Chondrocyte (in vitro differentiated cells): ENCODE data around the gene USH2A. TPM values are rescaled to one million over a fixed set of nuclear protein-coding genes. Genes with fewer than 3 reads are reported as not detected.

Experiments
- DNase-seq: peaks from one replicate; pipeline ENCODE4 v3.0.0; 2021; ENCODE audit warnings: mixed read lengths, low spot score
- H3K27ac Mint-ChIP-seq: one replicate; pipeline ENCODE4 v1.8.0; 2021; ENCODE audit warnings: mild to moderate bottlenecking, moderate library complexity, mixed read lengths; ENCODE audit not compliant: unreplicated experiment
- H3K27me3 Mint-ChIP-seq: 2 replicates; pipeline ENCODE4 v1.8.0; 2021; ENCODE audit warnings: low read depth, mixed read lengths
- H3K36me3 Mint-ChIP-seq: 2 replicates; pipeline ENCODE4 v1.8.0; 2021; ENCODE audit warnings: low read depth, mixed read lengths
- H3K4me1 Mint-ChIP-seq: 2 replicates; pipeline ENCODE4 v1.8.0; 2021; ENCODE audit warnings: low read depth, mild to moderate bottlenecking, mixed read lengths
- H3K4me3 Mint-ChIP-seq: one replicate; pipeline ENCODE4 v1.8.0; 2021; ENCODE audit warnings: mild to moderate bottlenecking, moderate library complexity, mixed read lengths; ENCODE audit not compliant: unreplicated experiment
- H3K9me3 Mint-ChIP-seq: 2 replicates; pipeline ENCODE4 v1.8.0; 2021; ENCODE audit warnings: low read depth, mixed read lengths
- CTCF ChIP-seq: fragments of 200-600 bp; sonication (generic); IDR thresholded peaks from 2 replicates; pipeline ENCODE4 v1.5.0; 2021; ENCODE audit warnings: antibody characterized with exemption, mild to moderate bottlenecking, moderate library complexity
- total RNA-seq: library from RNA; stranded (reverse); gene quantifications from 3 replicates; pipeline ENCODE4 v1.2.1, GENCODE V29; 2021

The USH2A gene
- total RNA-seq, 1 donor from 2014 or later = not detected

DNA sequence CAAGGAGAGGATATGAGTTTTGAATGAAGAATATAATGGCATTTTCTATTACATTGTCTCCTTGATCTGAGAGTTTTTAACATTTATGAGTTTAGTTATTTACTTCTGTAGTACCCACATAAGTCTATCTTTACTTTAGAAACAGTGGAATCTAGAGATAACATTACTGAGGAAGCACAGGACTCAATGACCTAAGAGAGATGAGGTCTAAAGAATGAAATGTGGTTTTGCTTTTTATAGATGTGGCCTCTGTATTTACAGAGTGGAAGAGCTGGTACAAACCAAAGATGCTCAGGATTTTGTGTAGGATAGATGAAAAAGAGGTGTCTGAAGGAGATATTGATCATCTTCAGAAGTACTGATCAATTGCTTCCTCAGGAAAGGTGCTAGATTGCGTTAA is 678.8 kb downstream of the USH2A start:
- no peaks in the 10 kb centered on the region for H3K4me1 Mint-ChIP-seq
- TF ChIP-seq CTCF = no peak
- DNase-seq = no peak
- H3K36me3 Mint-ChIP-seq = no peaks in the 10 kb centered on the region
- H3K4me3 Mint-ChIP-seq = no peak overlapping the region
- peaks cover 2% of the 10 kb centered on the region for H3K27me3 Mint-ChIP-seq
- H3K27ac Mint-ChIP-seq = no peak overlapping the region
- H3K9me3 Mint-ChIP-seq = no peaks in the 10 kb centered on the region

DNA sequence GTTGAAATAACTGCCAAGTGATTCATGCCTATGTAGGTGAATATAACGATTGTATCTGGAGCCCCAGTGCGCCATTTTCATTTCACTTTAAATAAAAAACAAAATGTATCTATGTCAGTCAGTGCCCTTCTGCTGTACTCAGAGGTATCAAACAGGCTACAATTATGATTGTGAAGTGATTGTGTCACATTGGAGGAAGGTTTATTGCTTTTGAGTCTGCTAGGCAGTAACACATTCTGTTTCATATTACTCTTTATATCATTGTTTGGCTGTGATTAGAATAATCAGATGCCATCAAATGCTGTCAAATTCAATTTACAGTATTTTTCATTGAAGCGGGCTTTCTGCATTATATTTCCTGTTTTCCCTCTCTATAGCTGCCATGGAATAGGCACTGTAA is 684.2 kb downstream of the USH2A start:
- Mint-ChIP-seq H3K9me3 (peaks cover 3% of the 10 kb centered on the region), H3K36me3 (no peaks in the 10 kb centered on the region), H3K27ac (no peak overlapping the region), H3K4me3 (no peak overlapping the region), H3K27me3 (peaks cover 8% of the 10 kb centered on the region), H3K4me1 (no peaks in the 10 kb centered on the region)
- DNase-seq = no peak
- no peak for TF ChIP-seq CTCF

DNA sequence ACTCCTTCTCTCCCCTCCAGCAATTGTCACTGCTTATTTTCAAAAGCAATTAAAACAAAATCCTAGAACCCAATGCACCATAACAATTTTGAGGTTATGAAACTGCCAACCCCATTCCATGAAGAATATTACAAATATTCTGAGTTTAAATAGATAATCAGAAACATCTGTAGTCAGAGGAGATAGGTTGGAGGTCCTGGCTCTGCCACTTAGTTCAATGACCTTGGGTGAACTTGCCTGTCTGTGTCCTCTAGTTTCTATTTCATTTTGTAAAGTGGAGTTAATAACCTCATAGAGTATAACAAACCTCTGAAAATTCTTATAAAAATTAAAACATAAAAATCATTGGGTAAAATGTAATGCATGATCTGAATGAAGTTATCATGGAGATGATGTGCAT is 691.5 kb downstream of the USH2A start:
- DNase-seq = no peak
- Mint-ChIP-seq H3K27ac (no peak overlapping the region), H3K36me3 (no peaks in the 10 kb centered on the region), H3K4me3 (no peak overlapping the region), H3K4me1 (no peaks in the 10 kb centered on the region), H3K9me3 (peaks cover 3% of the 10 kb centered on the region), H3K27me3 (peaks cover 5% of the 10 kb centered on the region)
- TF ChIP-seq CTCF = no peak

DNA sequence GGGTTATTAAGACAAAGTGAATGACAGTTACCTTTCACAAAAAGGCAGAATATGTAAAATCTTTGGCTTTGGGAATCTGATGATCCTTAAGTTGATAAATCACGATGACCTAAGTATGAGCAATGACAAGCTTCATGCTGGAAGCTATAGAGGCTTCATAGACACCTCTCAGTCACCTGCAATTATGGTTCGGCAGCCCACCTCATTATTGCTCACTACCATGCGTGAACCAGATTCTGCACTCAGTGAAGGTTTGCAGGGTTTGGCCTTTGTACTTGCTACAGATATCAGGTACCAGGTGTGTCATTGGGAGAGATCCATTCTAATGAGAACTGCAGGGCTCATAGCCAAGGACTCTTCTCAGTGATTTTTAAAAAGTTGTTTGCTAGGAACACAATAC is 692.6 kb downstream of the USH2A start:
- H3K4me3 Mint-ChIP-seq = no peak overlapping the region
- no peak for DNase-seq
- H3K4me1 Mint-ChIP-seq = no peaks in the 10 kb centered on the region
- H3K27ac Mint-ChIP-seq = no peak overlapping the region
- no peak for TF ChIP-seq CTCF
- H3K27me3 Mint-ChIP-seq = peaks cover 3% of the 10 kb centered on the region
- no peaks in the 10 kb centered on the region for H3K36me3 Mint-ChIP-seq
- H3K9me3 Mint-ChIP-seq = peaks cover 3% of the 10 kb centered on the region

DNA sequence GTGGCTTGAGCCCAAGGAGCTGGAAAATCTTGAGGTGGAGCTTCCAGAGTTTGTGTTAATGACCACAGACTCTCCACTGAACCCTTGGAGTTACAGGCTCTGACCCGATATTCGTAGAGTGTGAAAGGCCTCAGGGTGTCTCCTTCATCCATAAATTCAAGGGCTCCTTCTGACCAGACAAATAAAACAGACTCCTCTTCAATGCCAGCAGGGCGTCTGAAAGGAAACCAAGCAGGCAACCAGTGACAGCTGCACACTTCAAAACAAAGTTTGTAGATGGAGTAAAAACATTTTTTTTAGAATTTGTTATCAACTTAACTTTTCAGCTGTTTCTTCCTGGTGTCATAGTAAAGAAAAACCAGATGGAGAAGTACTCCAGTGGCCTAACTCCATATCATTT is 695.1 kb downstream of the USH2A start:
- peaks cover 4% of the 10 kb centered on the region for H3K27me3 Mint-ChIP-seq
- no peak overlapping the region for H3K4me3 Mint-ChIP-seq
- H3K9me3 Mint-ChIP-seq = no peaks in the 10 kb centered on the region
- no peak for TF ChIP-seq CTCF
- no peaks in the 10 kb centered on the region for H3K4me1 Mint-ChIP-seq
- DNase-seq = no peak
- no peaks in the 10 kb centered on the region for H3K36me3 Mint-ChIP-seq
- H3K27ac Mint-ChIP-seq = no peak overlapping the region
